ENCODE data around the gene ZGLP1.

The ZGLP1 gene

DNA sequence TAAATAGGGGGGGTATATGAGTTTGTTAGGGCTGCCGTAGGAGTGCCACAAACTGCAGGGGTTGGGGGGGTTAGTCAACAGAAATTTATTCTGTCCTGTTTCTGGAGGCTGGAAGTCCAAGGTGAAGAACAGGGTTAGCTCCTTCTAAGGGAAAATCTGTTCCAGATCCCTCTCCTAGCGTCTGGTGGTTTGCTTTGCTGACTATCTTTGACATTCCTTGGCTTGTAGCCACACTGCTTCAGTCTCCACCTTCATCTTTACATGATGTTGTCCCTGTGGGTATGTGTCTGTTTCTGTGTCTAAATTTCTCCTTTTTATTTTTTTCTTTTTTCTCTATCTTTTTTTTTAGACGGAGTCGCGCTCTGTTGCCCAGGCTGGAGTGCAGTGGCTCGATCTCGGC, 46.8 kb downstream of the ZGLP1 start:
- TF ChIP-seq GATA2 (IDR thresholded peaks at IDR 0.05; ENCODE audit: low read depth, low read length) (no peak), GATA3 (IDR thresholded peaks at IDR 0.05; ENCODE audit: low read depth, low read length) (no peak)

DNA sequence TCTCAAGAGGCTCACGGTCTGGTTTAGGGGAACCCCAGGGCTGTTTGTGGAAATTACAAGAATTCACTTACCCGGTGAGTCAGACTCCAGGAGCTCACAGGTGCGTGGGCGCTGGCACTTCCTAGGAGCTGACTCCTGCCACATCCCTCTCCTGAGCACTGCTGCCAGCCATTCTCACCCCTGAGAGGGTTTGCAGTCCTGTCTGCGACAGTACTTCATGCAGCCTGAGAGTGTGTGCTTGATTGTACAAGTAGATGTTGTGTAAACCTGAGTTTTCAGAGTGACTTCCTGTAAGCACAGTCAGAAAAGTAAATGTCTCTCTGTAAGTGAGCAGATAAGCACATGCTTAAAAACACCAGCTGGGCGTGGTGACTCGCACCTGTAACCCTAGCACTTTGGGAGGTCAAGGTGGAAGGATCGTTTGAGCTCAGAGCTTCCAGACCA, 49.5 kb downstream of the ZGLP1 start:
- no peak for TF ChIP-seq GATA2 (IDR thresholded peaks at IDR 0.05; ENCODE audit: low read depth, low read length)
- TF ChIP-seq GATA3 (IDR thresholded peaks at IDR 0.05; ENCODE audit: low read depth, low read length) = no peak

DNA sequence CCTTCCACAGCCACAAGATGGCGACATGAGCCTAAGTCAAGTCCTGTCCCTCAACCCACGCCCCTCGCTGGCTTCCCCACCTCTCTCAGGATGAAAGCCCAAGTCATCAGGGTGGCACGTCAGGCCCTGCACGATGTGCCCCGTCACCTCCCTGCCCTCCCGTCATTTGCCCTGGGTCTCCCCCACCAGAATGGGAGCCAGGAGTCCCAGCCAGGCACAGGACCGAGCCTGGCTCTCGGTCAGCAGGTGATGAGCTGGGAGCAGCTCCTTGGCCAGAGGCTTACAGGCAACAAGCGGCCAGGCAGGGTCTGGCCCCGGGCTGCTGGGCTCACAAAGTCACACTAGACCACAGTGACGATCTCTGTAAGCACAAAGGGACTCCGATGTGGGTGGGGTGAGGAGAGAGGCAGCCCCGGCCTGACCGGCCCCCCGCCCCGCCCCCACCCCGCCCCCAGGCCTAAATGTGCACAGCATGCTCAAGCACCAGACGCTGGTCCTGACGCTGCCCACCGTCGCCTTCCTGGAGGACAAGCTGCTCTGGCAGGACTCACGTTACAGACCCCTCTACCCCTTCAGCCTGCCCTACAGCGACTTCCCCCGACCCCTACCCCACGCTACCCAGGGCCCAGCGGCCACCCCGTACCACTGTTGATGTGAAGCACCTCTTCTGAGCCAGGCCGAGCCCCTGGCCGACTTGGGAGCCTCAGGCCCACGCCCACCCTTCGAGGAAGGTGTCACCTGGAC, 50.3 kb downstream of the ZGLP1 start:
- TF ChIP-seq GATA2 (IDR thresholded peaks at IDR 0.05; ENCODE audit: low read depth, low read length) = no peak
- TF ChIP-seq GATA3 (IDR thresholded peaks at IDR 0.05; ENCODE audit: low read depth, low read length) = no peak

DNA sequence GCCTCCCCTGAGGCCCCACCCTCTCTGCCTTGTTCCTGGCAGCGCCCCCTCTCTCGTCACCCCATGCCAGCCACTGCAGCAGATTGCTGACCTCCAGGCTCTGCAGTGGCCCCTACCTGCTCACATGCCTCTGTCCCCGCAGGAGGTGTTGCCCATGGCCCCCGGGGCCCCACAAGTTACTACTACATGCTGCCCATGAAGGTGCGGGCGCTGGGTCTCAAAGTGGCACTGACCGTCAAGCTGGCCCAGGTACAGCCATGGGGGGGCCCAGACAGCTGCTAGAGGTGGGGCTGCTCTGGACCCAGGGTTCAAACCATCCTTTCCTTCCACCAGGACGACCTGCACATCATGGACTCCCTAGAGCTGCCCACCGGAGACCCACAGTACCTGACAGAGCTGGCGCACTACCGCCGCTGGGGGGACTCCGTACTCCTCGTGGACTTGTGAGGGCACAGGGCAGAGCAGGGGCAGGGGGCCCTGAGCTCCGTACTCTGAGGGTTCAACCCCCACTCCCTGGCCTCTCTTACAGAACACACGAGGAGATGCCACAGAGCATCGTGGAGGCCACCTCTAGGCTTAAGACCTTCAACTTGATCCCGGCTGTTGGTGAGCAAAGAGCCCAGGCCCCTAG, 51.4 kb downstream of the ZGLP1 start:
- TF ChIP-seq GATA2 (IDR thresholded peaks at IDR 0.05; ENCODE audit: low read depth, low read length) = no peak
- no peak for TF ChIP-seq GATA3 (IDR thresholded peaks at IDR 0.05; ENCODE audit: low read depth, low read length)

DNA sequence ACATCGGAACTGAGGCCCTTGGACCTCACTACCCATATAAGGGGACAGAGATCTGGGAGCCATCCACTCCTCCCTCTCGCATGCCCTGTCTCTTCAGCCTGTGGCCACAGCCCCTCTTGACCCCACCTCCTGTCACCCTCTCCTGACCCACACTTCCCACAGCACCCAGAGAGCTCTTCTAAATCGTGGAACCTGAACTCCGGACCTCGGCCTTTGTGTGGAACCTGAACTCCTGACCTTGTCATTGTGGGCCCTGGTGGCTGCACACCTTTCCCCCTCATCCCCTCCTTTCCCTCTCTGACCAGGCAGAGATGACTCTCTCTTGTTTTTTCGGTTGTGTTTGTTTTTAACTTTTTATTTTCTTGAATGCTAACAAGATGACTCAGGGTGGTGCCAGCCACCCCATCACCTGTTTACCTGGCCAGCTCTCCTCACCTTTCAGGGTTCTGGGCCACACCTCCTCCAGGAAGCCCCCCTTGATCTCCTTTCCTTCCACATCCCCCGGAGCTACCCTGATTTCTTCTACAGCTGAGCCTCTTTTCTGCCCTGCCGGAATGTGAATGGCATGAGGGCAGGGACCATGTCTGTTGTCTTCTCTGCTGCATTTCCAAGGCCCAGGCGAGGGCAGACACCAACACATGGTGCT, 52.5 kb downstream of the ZGLP1 start:
- TF ChIP-seq GATA2 (IDR thresholded peaks at IDR 0.05; ENCODE audit: low read depth, low read length) (no peak), GATA3 (IDR thresholded peaks at IDR 0.05; ENCODE audit: low read depth, low read length) (no peak)

DNA sequence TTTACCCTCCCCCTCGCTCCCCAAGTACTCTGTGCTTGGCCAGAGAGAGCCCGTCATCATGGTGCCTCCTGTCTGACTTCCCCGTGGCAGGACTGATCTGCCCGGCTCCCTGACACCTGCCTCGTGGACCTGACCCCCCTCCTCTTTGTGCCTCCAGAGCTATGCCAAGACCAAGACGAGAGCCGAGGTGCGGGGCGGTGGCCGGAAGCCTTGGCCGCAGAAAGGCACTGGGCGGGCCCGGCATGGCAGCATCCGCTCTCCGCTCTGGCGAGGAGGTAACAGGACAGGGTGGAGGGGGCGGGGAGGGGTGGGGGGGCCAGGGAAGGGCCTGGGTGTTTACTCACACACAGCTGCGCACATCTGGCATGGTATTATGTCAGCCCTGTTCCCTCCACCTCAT, 53.1 kb downstream of the ZGLP1 start:
- TF ChIP-seq GATA3 (IDR thresholded peaks at IDR 0.05; ENCODE audit: low read depth, low read length) (no peak), GATA2 (IDR thresholded peaks at IDR 0.05; ENCODE audit: low read depth, low read length) (no peak)

DNA sequence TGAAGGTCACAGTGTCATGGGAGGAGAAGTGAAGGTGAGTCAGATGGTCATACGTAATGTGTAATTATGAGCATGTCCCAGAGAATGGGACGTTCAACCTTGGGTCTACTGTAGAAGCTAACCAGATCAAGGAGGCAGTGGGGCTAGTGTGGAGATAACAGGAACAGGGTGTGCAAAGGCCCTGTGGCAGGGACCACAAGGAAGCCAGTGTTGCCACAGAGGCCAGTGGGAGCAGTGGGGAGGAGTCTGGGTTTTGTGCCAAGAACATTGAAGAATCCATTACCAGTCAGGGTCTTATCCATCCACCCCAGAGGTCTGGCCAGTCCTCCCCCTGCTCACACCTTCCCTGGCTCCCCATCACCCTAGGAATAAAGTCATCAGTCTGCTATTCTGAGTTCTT, 54.3 kb downstream of the ZGLP1 start:
- TF ChIP-seq GATA3 (IDR thresholded peaks at IDR 0.05; ENCODE audit: low read depth, low read length) (no peak), GATA2 (IDR thresholded peaks at IDR 0.05; ENCODE audit: low read depth, low read length) (no peak)

Data from SH-SY5Y (cell line).